T-helper 17 cell (primary cell): ENCODE results near the gene INPP4B. TPM values are rescaled to one million over a fixed set of nuclear protein-coding genes. Genes with fewer than 3 reads are reported as not detected.
"Not testable (repeated sequence)": the region's sequence is repeated elsewhere in the genome, so short reads cannot be mapped to it uniquely, and the experiment has no call there.

ENCODE experiments used
- ATAC-seq: fragments of 150-1000 bp; cut with Tn5 transposase; 2 replicates; pipeline ENCODE4 v1.10.0; 2021; ENCODE audit warnings: mild to moderate bottlenecking, moderate library complexity
- DNase-seq, 3 donors: peaks; one replicate each; pipeline versions ENCODE4 v3.0.0 to v3.0.0-alpha.2; 2020 to 2021
- H3K9me3 ChIP-seq: one replicate; pipeline ENCODE4 v1.7.0; 2013; ENCODE audit warnings: low read length, mild to moderate bottlenecking; ENCODE audit not compliant: control insufficient read depth, poor library complexity, severe bottlenecking
- H3K27ac Mint-ChIP-seq: one replicate; pipeline ENCODE4 v1.8.0; 2022; ENCODE audit warnings: mild to moderate bottlenecking, moderate library complexity, mixed read lengths
- H3K27me3 Mint-ChIP-seq: one replicate; pipeline ENCODE4 v1.8.0; 2022; ENCODE audit warnings: mixed read lengths
- H3K36me3 Mint-ChIP-seq: one replicate; pipeline ENCODE4 v1.8.0; 2022; ENCODE audit warnings: low read depth, mixed read lengths
- H3K4me1 Mint-ChIP-seq: one replicate; pipeline ENCODE4 v1.8.0; 2022; ENCODE audit warnings: mild to moderate bottlenecking, mixed read lengths
- H3K4me3 Mint-ChIP-seq: one replicate; pipeline ENCODE4 v1.8.0; 2022; ENCODE audit warnings: mild to moderate bottlenecking, moderate library complexity, mixed read lengths
- total RNA-seq, 4 donors: library from RNA in 2 of 4; stranded (reverse) in 2 of 4; gene quantifications; one replicate each; pipeline ENCODE4 v1.2.3 and lab custom pipeline; 2022 to 2026

INPP4B gene
- total RNA-seq, 2 donors from 2014 or later, result 91.8 to 102 TPM

- ATAC-seq (peak; percentile 68), DNase-seq (no peak)
- H3K9me3 ChIP-seq, result no peaks in the 10 kb centered on the region
- no peaks in the 10 kb centered on the region for H3K36me3 Mint-ChIP-seq
- H3K27me3 Mint-ChIP-seq, result no peaks in the 10 kb centered on the region
- H3K4me3 Mint-ChIP-seq, result no peak overlapping the region
- H3K27ac Mint-ChIP-seq, result peak overlapping the region; percentile 21
- H3K4me1 Mint-ChIP-seq, result peaks cover 14% of the 10 kb centered on the region
These were observed 28.7 kb downstream of the INPP4B start for GRCh38 chr4:142817442-142817841.

- ATAC-seq, result no peak
- H3K4me3 Mint-ChIP-seq, result no peak overlapping the region
- no peaks in the 10 kb centered on the region for H3K9me3 ChIP-seq
These were observed 30.3 kb downstream of the INPP4B start for GRCh38 chr4:142815834-142816233.

GRCh38 chr4:142813388-142813787 is 32.7 kb downstream of the INPP4B start:
- DNase-seq (no peak), ATAC-seq (no peak)
- Mint-ChIP-seq H3K27ac (no peak overlapping the region), H3K36me3 (no peaks in the 10 kb centered on the region), H3K4me3 (no peak overlapping the region), H3K27me3 (no peaks in the 10 kb centered on the region), H3K4me1 (peaks cover 10% of the 10 kb centered on the region)
- no peaks in the 10 kb centered on the region for H3K9me3 ChIP-seq

More at GRCh38 chr4:142815834-142816233, 30.3 kb downstream of the INPP4B start:
- H3K27ac Mint-ChIP-seq, result no peak overlapping the region
- no peaks in the 10 kb centered on the region for H3K27me3 Mint-ChIP-seq
- H3K4me1 Mint-ChIP-seq, result peaks cover 14% of the 10 kb centered on the region
- no peak for DNase-seq
- H3K36me3 Mint-ChIP-seq, result no peaks in the 10 kb centered on the region

- H3K9me3 ChIP-seq, result no peaks in the 10 kb centered on the region
- Mint-ChIP-seq H3K4me1 (no peaks in the 10 kb centered on the region), H3K36me3 (no peaks in the 10 kb centered on the region), H3K27me3 (no peaks in the 10 kb centered on the region), H3K4me3 (no peak overlapping the region), H3K27ac (no peak overlapping the region)
- ATAC-seq (no peak), DNase-seq (no peak)
These were observed 34.0 kb downstream of the INPP4B start for GRCh38 chr4:142812091-142812490.

- Mint-ChIP-seq H3K27ac (no peak overlapping the region), H3K27me3 (no peaks in the 10 kb centered on the region), H3K36me3 (no peaks in the 10 kb centered on the region), H3K4me3 (no peak overlapping the region), H3K4me1 (no peaks in the 10 kb centered on the region)
- no peak for DNase-seq
- H3K9me3 ChIP-seq, result no peaks in the 10 kb centered on the region
- no peak for ATAC-seq
These were observed 35.1 kb downstream of the INPP4B start for GRCh38 chr4:142811034-142811433.

- ATAC-seq (no peak), DNase-seq (no peak)
- Mint-ChIP-seq H3K27ac (no peak overlapping the region), H3K4me1 (no peaks in the 10 kb centered on the region), H3K36me3 (no peaks in the 10 kb centered on the region), H3K4me3 (no peak overlapping the region), H3K27me3 (no peaks in the 10 kb centered on the region)
- no peaks in the 10 kb centered on the region for H3K9me3 ChIP-seq
These were observed 36.5 kb downstream of the INPP4B start for GRCh38 chr4:142809559-142809958.

- not testable (repeated sequence) for H3K4me3 Mint-ChIP-seq, ATAC-seq, H3K9me3 ChIP-seq, H3K36me3 Mint-ChIP-seq, H3K27me3 Mint-ChIP-seq, H3K4me1 Mint-ChIP-seq, H3K27ac Mint-ChIP-seq, DNase-seq
These were observed 42.2 kb downstream of the INPP4B start for GRCh38 chr4:142803879-142804278.

DNA sequence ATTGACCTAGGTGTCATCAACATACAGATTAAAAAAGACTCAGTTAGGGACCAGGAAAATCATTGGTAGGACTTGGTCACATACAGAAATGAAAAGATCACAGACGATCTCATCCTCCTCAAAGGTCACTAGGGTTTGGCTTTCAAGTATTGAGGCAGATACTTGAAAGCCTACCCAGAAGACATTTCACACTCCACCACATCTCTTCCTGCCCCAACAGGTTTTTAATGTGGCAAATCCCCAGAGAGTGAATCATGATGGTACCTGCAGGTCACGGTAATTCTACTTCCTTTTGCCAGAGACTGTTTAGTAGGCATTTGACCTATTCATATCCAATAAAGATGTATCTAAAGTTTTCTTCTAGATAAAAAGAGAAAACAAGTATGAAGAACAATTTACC is 44.1 kb downstream of the INPP4B start:
- Mint-ChIP-seq H3K27me3 (no peaks in the 10 kb centered on the region), H3K4me1 (peaks cover 7% of the 10 kb centered on the region), H3K36me3 (no peaks in the 10 kb centered on the region), H3K27ac (no peak overlapping the region), H3K4me3 (no peak overlapping the region)
- H3K9me3 ChIP-seq, result no peaks in the 10 kb centered on the region
- no peak for ATAC-seq
- no peak for DNase-seq

- no peaks in the 10 kb centered on the region for H3K36me3 Mint-ChIP-seq
- DNase-seq, result no peak
- H3K4me3 Mint-ChIP-seq, result no peak overlapping the region
- H3K27me3 Mint-ChIP-seq, result peaks cover 5% of the 10 kb centered on the region
- ATAC-seq, result no peak
- H3K27ac Mint-ChIP-seq, result no peak overlapping the region
- no peaks in the 10 kb centered on the region for H3K9me3 ChIP-seq
- no peaks in the 10 kb centered on the region for H3K4me1 Mint-ChIP-seq
These were observed 65.0 kb downstream of the INPP4B start for GRCh38 chr4:142781114-142781513.

DNA sequence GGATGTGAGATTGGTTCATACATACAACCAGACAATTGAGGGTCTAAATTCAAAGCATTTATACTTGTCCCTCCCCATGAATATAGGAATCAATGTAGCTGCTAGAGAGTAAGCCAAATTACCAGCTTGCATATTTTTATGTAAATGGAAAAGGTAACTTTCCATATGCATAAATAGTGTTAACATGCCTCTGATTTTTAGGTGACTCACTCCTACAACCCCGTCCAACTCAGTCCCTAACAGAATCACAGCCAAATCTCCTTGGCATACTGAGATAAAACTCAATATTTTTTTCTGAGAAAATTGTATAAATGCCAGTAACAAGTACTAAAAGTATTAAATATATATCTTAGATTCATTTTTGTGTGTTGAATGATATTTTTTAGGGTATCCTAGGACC is 67.2 kb downstream of the INPP4B start:
- DNase-seq (no peak), ATAC-seq (no peak)
- H3K9me3 ChIP-seq, result no peaks in the 10 kb centered on the region
- Mint-ChIP-seq H3K27ac (no peak overlapping the region), H3K4me3 (no peak overlapping the region), H3K4me1 (no peaks in the 10 kb centered on the region), H3K27me3 (peaks cover 5% of the 10 kb centered on the region), H3K36me3 (no peaks in the 10 kb centered on the region)

DNA sequence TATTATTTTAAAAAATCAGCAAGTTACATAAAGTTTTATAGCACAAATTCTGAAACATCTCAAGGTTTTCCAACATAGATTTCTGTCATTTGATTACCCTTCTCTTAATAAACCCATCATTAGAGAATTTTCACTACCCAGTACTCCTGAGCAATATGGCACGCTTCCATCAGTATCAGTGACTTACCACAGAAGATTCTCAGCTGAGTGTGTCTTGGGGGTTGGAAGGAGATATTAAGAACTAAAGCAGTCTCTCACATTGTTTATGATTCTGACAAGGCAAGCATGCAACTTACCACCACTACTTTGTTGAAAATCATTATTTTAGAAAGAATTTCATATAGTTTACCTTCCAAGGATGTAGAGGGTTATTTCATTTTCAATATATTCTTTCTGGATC is 67.7 kb downstream of the INPP4B start:
- Mint-ChIP-seq H3K4me3 (no peak overlapping the region), H3K4me1 (no peaks in the 10 kb centered on the region), H3K36me3 (no peaks in the 10 kb centered on the region), H3K27me3 (peaks cover 5% of the 10 kb centered on the region), H3K27ac (no peak overlapping the region)
- ATAC-seq (no peak), DNase-seq (no peak)
- H3K9me3 ChIP-seq, result no peaks in the 10 kb centered on the region

DNA sequence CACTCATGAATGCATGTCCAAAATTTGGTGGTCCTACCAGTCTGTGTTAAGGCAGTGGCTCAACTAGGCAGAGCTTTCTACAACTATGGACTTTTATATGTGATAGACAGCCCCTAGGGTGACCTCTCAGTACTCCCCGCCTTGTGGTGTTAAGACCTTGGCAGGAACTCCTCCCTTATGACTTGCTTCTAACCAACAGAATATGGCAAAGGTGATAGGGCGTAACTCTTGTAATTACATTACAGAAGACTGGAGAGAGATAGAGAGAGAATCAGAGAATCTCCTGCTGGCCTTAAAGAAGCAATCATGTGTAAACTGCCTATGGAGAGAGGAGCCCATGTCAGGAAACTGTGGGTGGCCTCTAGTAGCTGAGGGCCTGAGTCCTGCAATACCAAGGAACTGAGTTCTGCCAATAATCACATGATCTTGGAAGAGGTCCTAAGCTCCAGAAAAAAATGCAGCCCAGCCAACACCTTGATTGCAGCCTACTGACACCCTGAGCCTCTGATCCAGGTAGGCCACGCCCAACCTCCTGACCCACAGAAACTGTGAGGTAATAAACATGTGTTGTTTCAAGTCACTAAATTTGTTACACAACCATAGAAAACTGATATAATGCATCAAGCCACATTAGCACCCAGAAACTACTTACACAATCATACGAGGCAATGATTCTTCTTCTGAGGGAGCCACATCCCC is 68.9 kb downstream of the INPP4B start:
- H3K36me3 Mint-ChIP-seq, result no peaks in the 10 kb centered on the region
- no peaks in the 10 kb centered on the region for H3K4me1 Mint-ChIP-seq
- no peak for DNase-seq
- H3K27me3 Mint-ChIP-seq, result peaks cover 5% of the 10 kb centered on the region
- no peak overlapping the region for H3K27ac Mint-ChIP-seq
- H3K9me3 ChIP-seq, result no peaks in the 10 kb centered on the region
- no peak overlapping the region for H3K4me3 Mint-ChIP-seq
- no peak for ATAC-seq

- DNase-seq (no peak), ATAC-seq (no peak)
- Mint-ChIP-seq H3K27ac (no peak overlapping the region), H3K36me3 (no peaks in the 10 kb centered on the region), H3K4me1 (no peaks in the 10 kb centered on the region), H3K4me3 (no peak overlapping the region), H3K27me3 (peaks cover 5% of the 10 kb centered on the region)
- no peaks in the 10 kb centered on the region for H3K9me3 ChIP-seq
These were observed 70.1 kb downstream of the INPP4B start for GRCh38 chr4:142776026-142776425.

DNA sequence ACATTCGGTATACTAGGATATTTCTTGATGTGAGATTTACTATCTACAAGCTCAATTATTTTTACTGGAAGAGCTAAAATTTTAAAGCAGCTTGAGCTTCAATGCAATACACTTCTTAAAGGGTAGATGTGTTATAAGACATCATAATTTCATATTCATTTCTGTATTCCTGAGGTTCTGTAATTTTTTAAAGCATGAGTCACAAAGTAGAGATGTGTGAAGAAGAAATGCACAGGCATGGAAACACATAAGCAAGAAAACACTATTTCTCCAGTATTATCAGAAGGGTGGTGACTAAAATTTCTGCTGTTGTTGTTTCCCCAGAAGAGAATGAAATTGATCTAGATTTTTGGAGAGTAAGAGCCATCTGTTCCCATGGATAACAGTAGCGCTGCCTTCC is 72.6 kb downstream of the INPP4B start:
- Mint-ChIP-seq H3K36me3 (no peaks in the 10 kb centered on the region), H3K27me3 (no peaks in the 10 kb centered on the region), H3K27ac (no peak overlapping the region), H3K4me1 (no peaks in the 10 kb centered on the region), H3K4me3 (no peak overlapping the region)
- ATAC-seq (no peak), DNase-seq (no peak)
- H3K9me3 ChIP-seq, result no peaks in the 10 kb centered on the region
